HepG2 (cell line): ENCODE measurements around the gene NOCT. TPM values are rescaled to one million over a fixed set of nuclear protein-coding genes. Genes with fewer than 3 reads are reported as not detected.
A peak's percentile ranks its signal among the peaks of the same experiment; 100 is the strongest.

Experiments
- DBP ChIP-seq: sonication (generic); formaldehyde crosslinking; IDR thresholded peaks from 2 replicates; pipeline ENCODE4 v1.4.0; 2020; ENCODE audit warnings: missing genetic modification reagents; ENCODE audit errors: not compliant biosample characterization
- DDIT3 ChIP-seq: sonication (generic); formaldehyde crosslinking; IDR thresholded peaks from 2 replicates; pipeline ENCODE4 v1.4.0; 2020; ENCODE audit warnings: mild to moderate bottlenecking, missing genetic modification reagents
- DPF2 ChIP-seq: sonication (generic); formaldehyde crosslinking; IDR thresholded peaks from 2 replicates; pipeline ENCODE4 v1.4.0; 2020; ENCODE audit warnings: mild to moderate bottlenecking, low read depth, missing genetic modification reagents, borderline replicate concordance
- DR1 ChIP-seq: sonication (generic); formaldehyde crosslinking; IDR thresholded peaks from 2 replicates; pipeline ENCODE4 v1.8.0; 2021; ENCODE audit warnings: mild to moderate bottlenecking, missing genetic modification reagents, inconsistent platforms
- DZIP1 ChIP-seq: sonication (generic); formaldehyde crosslinking; IDR thresholded peaks from 2 replicates; pipeline ENCODE4 v1.5.0; 2020; ENCODE audit warnings: mild to moderate bottlenecking, missing genetic modification reagents
- ESRRA ChIP-seq: sonication (generic); formaldehyde crosslinking; IDR thresholded peaks from 2 replicates; pipeline ENCODE4 v1.5.1; 2020; ENCODE audit warnings: mild to moderate bottlenecking, low read depth, missing genetic modification reagents
- HOXD1 ChIP-seq: sonication (generic); formaldehyde crosslinking; IDR thresholded peaks from 2 replicates; pipeline ENCODE4 v1.5.0; 2020; ENCODE audit warnings: missing genetic modification reagents
- JDP2 ChIP-seq: sonication (generic); formaldehyde crosslinking; IDR thresholded peaks from 2 replicates; pipeline ENCODE4 v1.8.1; 2022; ENCODE audit warnings: missing genetic modification reagents, borderline replicate concordance
- MED8 ChIP-seq: sonication (generic); formaldehyde crosslinking; IDR thresholded peaks from 2 replicates; pipeline ENCODE4 v1.8.1; 2023; ENCODE audit warnings: mild to moderate bottlenecking, missing genetic modification reagents; ENCODE audit not compliant: insufficient replicate concordance
- MXI1 ChIP-seq: IDR thresholded peaks from 3 replicates; pipeline ENCODE4 v1.6.1; 2012; ENCODE audit warnings: low read depth, low read length, inconsistent platforms, borderline replicate concordance
- NFAT5 ChIP-seq: sonication (generic); formaldehyde crosslinking; IDR thresholded peaks from 2 replicates; pipeline ENCODE4 v1.4.0; 2020; ENCODE audit warnings: missing genetic modification reagents
- PHB2 ChIP-seq: fragments of 450-650 bp; IDR thresholded peaks from 2 replicates; pipeline ENCODE4 v1.6.1; 2018; ENCODE audit not compliant: partially characterized antibody
- RCOR2 ChIP-seq: IDR thresholded peaks from 2 replicates; pipeline ENCODE4 v1.6.1; 2016; ENCODE audit warnings: missing biosample characterization, missing genetic modification reagents
- SRF ChIP-seq: IDR thresholded peaks from 2 replicates; pipeline ENCODE4 v1.6.1; 2011; ENCODE audit warnings: mild to moderate bottlenecking, low read depth, low read length, moderate library complexity
- ZNF33B ChIP-seq: sonication (generic); formaldehyde crosslinking; IDR thresholded peaks from 2 replicates; pipeline ENCODE4 v1.5.1; 2020; ENCODE audit warnings: mild to moderate bottlenecking, missing genetic modification reagents
- ZNF543 ChIP-seq: sonication (generic); formaldehyde crosslinking; IDR thresholded peaks from 2 replicates; pipeline ENCODE4 v1.4.0; 2020; ENCODE audit warnings: mild to moderate bottlenecking, missing genetic modification reagents
- ZNF770 ChIP-seq: sonication (generic); formaldehyde crosslinking; IDR thresholded peaks from 2 replicates; pipeline ENCODE4 v1.5.0; 2020; ENCODE audit warnings: mild to moderate bottlenecking, missing genetic modification reagents
- ZSCAN12 ChIP-seq: sonication (generic); formaldehyde crosslinking; IDR thresholded peaks from 2 replicates; pipeline ENCODE4 v1.9.0; 2021; ENCODE audit warnings: mild to moderate bottlenecking, missing genetic modification reagents
- polyA plus RNA-seq, 8 experiments: library from polyadenylated mRNA; depleted of rRNA in 3 of 8; stranded (reverse) in 7 of 8; unstranded in 1 of 8; fragments of >200 nt; fragmentation: Illumina TruSeq in 4 of 8; extraction: Trizol in 4 of 8; gene quantifications; 2 replicates each; pipeline versions ENCODE4 v1.2.1 to v1.2.3, GENCODE V29; 2011 to 2016; ENCODE audit warnings: low read depth in 4 of 8, missing spikeins in 1 of 8, mixed read lengths in 1 of 8; ENCODE audit not compliant: insufficient read depth in 1 of 8
- total RNA-seq, 5 experiments: library from RNA; depleted of rRNA; stranded (reverse); fragments of >200 nt; fragmentation: Illumina TruSeq; extraction: Trizol; gene quantifications; 2 replicates each; pipeline ENCODE4 v1.2.3, GENCODE V29; 2016; ENCODE audit warnings: low read depth in 1 of 5

NOCT gene
- total and polyA plus RNA-seq, 2 of the 13 experiments (the other 11 are each of a cell fraction or from before 2014, with no cell fraction given): 3.6 to 13.1 TPM

- TF ChIP-seq DZIP1 (CRISPR knock-in tag) (0 out of 2 replicates have a peak, but pooled peaks have one; percentile 58), JDP2 (CRISPR knock-in tag) (peak; percentile 65; the same call in 1 of the 2 replicates), DR1 (peak; percentile 76; the same call in 1 of the 2 replicates), PHB2 (no peak), ZNF770 (0 out of 2 replicates have a peak, but pooled peaks have one; percentile 15), ZSCAN12 (no peak; the same call in 1 of the 2 replicates), DBP (CRISPR knock-in tag) (no peak), MXI1 (peak; percentile 98), NFAT5 (CRISPR knock-in tag) (no peak; the same call in 1 of the 2 replicates), ESRRA (CRISPR knock-in tag) (no peak), ZNF543 (CRISPR knock-in tag) (no peak), DDIT3 (CRISPR knock-in tag) (no peak), SRF (no peak), HOXD1 (CRISPR knock-in tag) (peak; percentile 72; the same call in 1 of the 2 replicates), RCOR2 (no peak), ZNF33B (CRISPR knock-in tag) (no peak), MED8 (peak; percentile 81), DPF2 (CRISPR knock-in tag) (no peak)
These were observed at the start of gene NOCT (continued) for GRCh38 chr4:139015269-139015947.
